ENCODE measurements around the gene DMPK.

Gene DMPK

DNA sequence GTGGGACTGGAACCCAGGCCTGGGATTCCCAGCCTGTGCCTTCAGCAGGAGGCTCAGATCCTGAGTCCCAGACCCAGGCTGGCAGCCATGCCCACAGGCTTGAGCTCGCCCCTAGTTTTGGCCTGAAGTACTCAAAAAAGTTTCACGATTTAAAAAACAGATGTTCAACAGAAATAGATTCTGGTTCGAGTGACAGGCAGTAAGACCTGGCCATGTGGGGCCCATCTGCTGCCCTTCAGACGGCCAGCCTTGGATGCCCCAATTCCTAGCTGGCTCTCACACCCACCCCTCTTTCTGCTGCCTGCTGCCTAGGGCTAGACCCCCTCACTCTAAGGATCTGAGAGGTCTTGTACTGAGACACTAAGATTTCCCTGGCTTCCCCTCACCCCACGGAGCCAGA is 2.8 kb upstream of the DMPK start:
- TF ChIP-seq, protein P1, sequence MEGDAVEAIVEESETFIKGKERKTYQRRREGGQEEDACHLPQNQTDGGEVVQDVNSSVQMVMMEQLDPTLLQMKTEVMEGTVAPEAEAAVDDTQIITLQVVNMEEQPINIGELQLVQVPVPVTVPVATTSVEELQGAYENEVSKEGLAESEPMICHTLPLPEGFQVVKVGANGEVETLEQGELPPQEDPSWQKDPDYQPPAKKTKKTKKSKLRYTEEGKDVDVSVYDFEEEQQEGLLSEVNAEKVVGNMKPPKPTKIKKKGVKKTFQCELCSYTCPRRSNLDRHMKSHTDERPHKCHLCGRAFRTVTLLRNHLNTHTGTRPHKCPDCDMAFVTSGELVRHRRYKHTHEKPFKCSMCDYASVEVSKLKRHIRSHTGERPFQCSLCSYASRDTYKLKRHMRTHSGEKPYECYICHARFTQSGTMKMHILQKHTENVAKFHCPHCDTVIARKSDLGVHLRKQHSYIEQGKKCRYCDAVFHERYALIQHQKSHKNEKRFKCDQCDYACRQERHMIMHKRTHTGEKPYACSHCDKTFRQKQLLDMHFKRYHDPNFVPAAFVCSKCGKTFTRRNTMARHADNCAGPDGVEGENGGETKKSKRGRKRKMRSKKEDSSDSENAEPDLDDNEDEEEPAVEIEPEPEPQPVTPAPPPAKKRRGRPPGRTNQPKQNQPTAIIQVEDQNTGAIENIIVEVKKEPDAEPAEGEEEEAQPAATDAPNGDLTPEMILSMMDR (IDR thresholded peaks at IDR 0.05; ENCODE audit: low read depth, low read length) = no peak

DNA sequence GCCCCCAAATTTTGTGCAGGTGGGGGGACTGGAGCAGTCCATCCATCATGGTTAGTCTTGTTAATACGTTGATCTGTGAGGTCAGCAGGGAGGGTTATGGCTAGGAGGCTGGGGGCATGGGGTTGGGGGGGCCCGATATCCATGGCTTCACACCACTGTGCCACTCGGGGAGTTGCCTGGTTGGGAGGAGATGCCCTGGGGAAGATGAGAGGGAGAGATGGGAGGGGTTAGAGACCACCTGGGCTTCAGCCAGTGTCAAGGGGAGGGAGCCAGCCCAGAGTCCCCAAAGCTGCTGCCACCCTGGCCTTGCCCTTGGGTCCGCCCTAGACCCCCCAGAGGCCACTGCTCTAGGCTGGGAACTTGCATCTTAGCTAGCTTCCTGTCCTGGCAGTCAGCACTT is 1.8 kb upstream of the DMPK start:
- TF ChIP-seq, protein P1 (IDR thresholded peaks at IDR 0.05; ENCODE audit: low read depth, low read length) = no peak
- H3K4me3 ChIP-seq (ENCODE audit: low read depth, low read length) = no peak overlapping the region

More for the DNA sequence above, 2.8 kb upstream of the DMPK start:
- H3K4me3 ChIP-seq (ENCODE audit: low read depth, low read length) = no peak overlapping the region

DNA sequence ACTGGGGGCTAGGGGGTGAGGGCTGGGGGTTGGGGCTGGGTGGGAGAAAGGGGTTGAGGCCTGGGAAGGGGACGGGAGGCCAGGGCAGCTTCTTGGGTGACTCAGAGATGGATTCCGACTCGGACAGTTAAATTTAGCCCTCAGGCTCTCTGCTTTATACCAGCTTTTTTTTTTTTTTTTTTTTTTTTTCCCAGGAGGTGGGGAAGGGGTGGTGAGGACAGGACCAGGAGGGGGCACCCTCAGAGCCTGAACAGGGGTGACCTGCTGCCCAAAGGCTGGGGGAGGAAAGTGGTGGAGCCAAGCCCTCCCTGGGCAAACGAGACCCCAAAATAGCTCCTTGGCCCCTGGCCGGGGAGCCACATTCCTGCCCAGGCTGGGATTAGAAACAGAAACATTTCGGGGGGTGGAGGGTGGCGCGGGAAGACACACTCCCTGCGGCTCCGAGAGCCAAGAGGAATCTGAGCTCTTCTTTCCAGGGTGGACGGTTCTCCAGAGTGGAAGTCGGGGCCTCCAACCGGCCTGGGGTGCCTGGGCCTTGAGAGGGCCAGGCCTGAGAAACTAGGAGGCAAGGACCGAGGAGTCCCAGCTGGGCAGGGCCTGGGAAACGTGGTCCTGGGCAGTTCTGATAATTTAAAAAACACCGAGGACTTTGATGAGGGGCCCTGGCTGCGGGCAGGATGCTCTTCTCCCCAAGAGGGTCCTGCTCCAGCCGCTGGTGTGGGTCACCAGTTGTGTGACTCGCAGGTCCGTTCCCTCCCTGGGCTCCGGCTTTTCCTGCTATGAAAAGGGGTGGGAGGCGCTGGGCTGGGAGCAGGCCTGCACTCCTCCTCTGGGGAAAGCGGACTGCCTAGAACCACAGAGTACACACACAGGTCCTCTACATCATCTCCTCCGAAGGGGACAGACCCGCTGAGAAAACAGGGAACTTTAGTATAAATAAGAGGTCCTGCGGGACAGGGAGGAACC is 813 bp upstream of the DMPK start:
- H3K4me3 ChIP-seq (ENCODE audit: low read depth, low read length) = peak overlapping the region; percentile 61
- TF ChIP-seq, protein P1 (IDR thresholded peaks at IDR 0.05; ENCODE audit: low read depth, low read length) = no peak

- TF ChIP-seq, protein P1 (IDR thresholded peaks at IDR 0.05; ENCODE audit: low read depth, low read length) = no peak
- peak overlapping the region; percentile 61 for H3K4me3 ChIP-seq (ENCODE audit: low read depth, low read length)
Observed at GRCh38 chr19:45781214-45782161, 802 bp downstream of the DMPK start.

DNA sequence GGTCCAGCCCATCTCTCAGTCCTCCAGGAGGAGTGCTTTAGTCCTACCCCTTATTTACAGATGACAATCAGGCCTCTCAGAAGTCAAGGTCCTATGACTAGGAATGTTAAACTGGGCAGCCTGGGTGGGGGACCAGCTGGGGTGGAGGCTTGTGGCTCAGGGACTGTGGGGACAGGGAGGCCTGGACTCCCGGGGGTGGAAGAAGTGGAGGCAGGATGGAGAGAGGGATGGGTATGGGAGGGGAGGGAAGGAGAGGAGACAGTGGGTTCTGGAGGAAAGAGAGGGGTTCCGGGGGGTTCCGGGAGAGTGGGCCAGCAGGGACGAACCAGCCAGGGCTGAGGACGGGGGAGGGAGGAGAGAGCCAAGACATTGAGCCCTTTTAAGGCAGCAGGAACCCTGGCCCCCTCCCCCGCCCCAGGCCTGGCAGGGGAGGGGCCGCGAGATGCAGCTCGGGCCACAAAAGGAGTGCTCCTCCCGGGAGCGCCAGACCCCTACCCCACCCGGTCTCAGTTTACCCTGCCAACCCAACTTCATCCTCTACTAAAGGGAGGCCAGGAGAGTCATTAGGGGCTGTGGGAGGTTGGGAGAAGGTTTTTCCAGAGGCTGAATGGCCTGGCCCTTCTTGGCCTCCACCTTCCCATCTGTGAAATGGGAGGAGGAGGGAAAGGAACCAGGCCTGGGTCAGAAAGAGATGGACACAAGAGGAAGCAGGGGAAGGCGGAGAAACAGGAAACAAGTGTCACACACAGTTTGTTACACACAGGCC is 1.7 kb downstream of the DMPK start:
- TF ChIP-seq, protein P1 (IDR thresholded peaks at IDR 0.05; ENCODE audit: low read depth, low read length) = no peak
- peak overlapping the region; percentile 61 for H3K4me3 ChIP-seq (ENCODE audit: low read depth, low read length)

DNA sequence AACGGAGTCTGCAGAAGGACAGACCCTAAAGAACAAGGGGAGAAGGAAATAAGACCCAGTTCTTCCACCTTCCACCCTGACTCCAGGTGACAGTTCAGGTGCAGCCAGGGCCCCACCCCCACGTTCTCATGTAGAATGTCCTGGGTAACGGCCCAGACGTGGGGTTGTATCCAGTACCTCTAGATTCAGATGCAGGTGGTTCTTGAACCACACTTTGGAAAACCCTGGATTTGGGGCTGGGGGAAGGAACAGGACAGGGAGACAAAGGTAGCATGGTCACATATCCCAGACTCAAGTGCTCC is 2.2 kb downstream of the DMPK start:
- TF ChIP-seq, protein P1 (IDR thresholded peaks at IDR 0.05; ENCODE audit: low read depth, low read length) = no peak
- no peak overlapping the region for H3K4me3 ChIP-seq (ENCODE audit: low read depth, low read length)
